ENCODE results near the gene CCDC6.

- no peak for TF ChIP-seq CTCF (IDR thresholded peaks at IDR 0.05)
- no peak for TF ChIP-seq POLR2A (IDR thresholded peaks at IDR 0.05)
- no peak for TF ChIP-seq EP300 (IDR thresholded peaks at IDR 0.05)
Measured at GRCh38 chr10:59908808-59909143, 2.4 kb upstream of the CCDC6 start.

Data from ovary (tissue), 3 donors.